ENCODE data around the gene VAV3. TPM values are rescaled to one million over a fixed set of nuclear protein-coding genes. Genes with fewer than 3 reads are reported as not detected.
"Not testable (repeated sequence)": the region's sequence is repeated elsewhere in the genome, so short reads cannot be mapped to it uniquely, and the experiment has no call there.

VAV3 gene
- total and polyA plus RNA-seq, 2 donors: 7.9 to 15.8 TPM

DNA sequence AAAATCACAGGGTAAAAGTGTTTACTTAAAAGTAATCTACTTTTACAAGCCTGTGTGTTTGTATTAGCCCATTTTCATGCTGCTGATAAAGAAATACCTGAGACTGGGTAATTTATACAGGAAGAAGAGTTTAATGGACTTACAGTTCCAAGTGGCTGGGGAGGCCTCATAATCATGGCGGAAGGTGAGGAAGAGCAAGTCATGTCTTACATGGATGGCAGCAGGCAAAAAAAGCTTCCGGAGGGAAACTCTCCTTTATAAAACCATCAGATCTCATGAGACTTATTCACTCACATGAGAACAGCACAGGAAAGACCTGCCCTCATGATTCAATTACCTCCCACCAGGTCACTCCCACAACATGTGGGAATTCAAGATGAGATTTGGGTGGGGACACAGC is 71.6 kb downstream of the VAV3 start:
- not testable (repeated sequence) for H3K4me3 ChIP-seq (ENCODE audit: low read length in 2 of 2); H3K36me3 ChIP-seq (ENCODE audit: control insufficient read depth in 2 of 2, insufficient read depth in 2 of 2, low read length in 1 of 2); H3K27me3 ChIP-seq (ENCODE audit: control insufficient read depth in 2 of 2, insufficient read depth in 1 of 2, low read length in 1 of 2); H3K27ac ChIP-seq (ENCODE audit: low read depth in 1 of 2, low read length in 1 of 2); DNase-seq (ENCODE audit: low read depth in 6 of 9, low spot score in 9 of 9); H3K9me3 ChIP-seq (ENCODE audit: control insufficient read depth in 2 of 2, insufficient read depth in 1 of 2, low read length in 1 of 2)
- peaks cover 5 to 19% of the 10 kb centered on the region in 2 donors for H3K4me1 ChIP-seq (ENCODE audit: control insufficient read depth in 2 of 2, insufficient read depth in 2 of 2, low read length in 2 of 2)
- 98% methylated on average over 2 of the region's 2 CpGs for WGBS

DNA sequence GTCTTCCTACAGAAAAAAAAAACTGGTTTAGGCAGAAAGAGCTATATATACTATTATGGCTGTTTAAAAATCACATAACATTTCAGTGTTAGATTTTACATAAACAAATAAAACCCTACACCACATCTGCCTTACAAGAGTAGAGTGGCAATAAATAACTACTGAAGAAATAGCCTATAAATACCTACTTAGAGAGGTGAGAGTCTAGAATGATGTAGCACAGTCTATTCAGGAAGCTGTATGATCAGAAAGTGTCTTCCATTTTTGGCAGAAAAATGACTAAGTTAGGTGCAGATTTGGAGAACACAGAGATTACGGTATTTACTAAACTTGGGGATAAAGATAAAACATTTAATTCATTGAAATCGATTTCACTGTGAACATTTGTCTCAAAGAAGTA is 75.5 kb downstream of the VAV3 start:
- Histone ChIP-seq H3K4me3 (ENCODE audit: low read length in 2 of 2) (no peak overlapping the region), H3K27ac (ENCODE audit: low read depth in 1 of 2, low read length in 1 of 2) (no peak overlapping the region), H3K36me3 (ENCODE audit: control insufficient read depth in 2 of 2, insufficient read depth in 2 of 2, low read length in 1 of 2) (no peaks in the 10 kb centered on the region), H3K27me3 (ENCODE audit: control insufficient read depth in 2 of 2, insufficient read depth in 1 of 2, low read length in 1 of 2) (no peaks in the 10 kb centered on the region), H3K4me1 (ENCODE audit: control insufficient read depth in 2 of 2, insufficient read depth in 2 of 2, low read length in 2 of 2) (peaks cover 0 to 6% of the 10 kb centered on the region in 2 donors), H3K9me3 (ENCODE audit: control insufficient read depth in 2 of 2, insufficient read depth in 1 of 2, low read length in 1 of 2) (peaks cover 0 to 3% of the 10 kb centered on the region in 2 donors)
- no peak for DNase-seq (ENCODE audit: low read depth in 6 of 9, low spot score in 9 of 9)
- 95% methylated on average over 2 of the region's 2 CpGs for WGBS

DNA sequence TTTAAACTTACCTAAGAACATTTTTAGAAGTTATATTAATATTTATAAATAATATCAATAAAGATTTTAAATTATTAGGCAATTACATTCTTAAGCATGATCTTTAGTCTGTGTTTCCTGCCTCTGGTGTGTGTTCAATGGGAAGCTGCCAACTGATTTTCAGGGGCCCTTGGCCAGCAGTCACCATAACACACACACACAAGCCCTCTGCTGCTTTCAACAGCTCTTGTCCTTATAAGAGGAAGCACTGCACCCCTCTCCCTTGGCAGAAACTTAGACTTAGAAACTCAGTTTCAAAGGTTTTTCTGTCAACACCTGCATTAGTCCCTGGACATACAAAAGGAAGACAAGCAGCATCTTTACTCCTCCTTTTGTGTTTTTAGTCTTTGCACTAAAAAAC is 81.4 kb downstream of the VAV3 start:
- no peak for DNase-seq (ENCODE audit: low read depth in 6 of 9, low spot score in 9 of 9)
- peaks cover 0 to 9% of the 10 kb centered on the region in 2 donors for H3K4me1 ChIP-seq (ENCODE audit: control insufficient read depth in 2 of 2, insufficient read depth in 2 of 2, low read length in 2 of 2)
- no peaks in the 10 kb centered on the region for H3K9me3 ChIP-seq (ENCODE audit: control insufficient read depth in 2 of 2, insufficient read depth in 1 of 2, low read length in 1 of 2)
- no peaks in the 10 kb centered on the region for H3K36me3 ChIP-seq (ENCODE audit: control insufficient read depth in 2 of 2, insufficient read depth in 2 of 2, low read length in 1 of 2)
- H3K27ac ChIP-seq (ENCODE audit: low read depth in 1 of 2, low read length in 1 of 2): no peak overlapping the region
- H3K27me3 ChIP-seq (ENCODE audit: control insufficient read depth in 2 of 2, insufficient read depth in 1 of 2, low read length in 1 of 2): no peaks in the 10 kb centered on the region
- no peak overlapping the region for H3K4me3 ChIP-seq (ENCODE audit: low read length in 2 of 2)

DNA sequence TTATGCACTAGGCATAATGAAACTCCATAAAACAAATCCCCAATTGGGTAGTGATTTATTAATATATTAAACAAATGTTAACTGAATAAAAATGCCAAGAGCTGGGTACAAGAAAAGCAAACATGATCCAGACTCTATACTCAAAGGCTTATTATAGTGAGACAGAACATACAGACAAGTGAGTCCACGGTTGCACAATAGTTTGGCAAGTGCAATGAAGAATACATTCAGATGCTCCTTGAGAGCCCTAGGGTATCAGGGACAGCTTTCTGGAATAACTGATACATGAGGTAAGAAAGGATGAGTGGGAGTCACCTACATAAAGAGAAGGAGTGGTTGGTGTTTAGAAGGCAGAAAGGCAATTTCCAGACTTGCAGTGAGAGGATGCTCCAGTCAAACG is 85.1 kb downstream of the VAV3 start:
- H3K27ac ChIP-seq (ENCODE audit: low read depth in 1 of 2, low read length in 1 of 2): no peak overlapping the region
- DNase-seq (ENCODE audit: low read depth in 6 of 9, low spot score in 9 of 9): no peak
- peaks cover 0 to 5% of the 10 kb centered on the region in 2 donors for H3K4me1 ChIP-seq (ENCODE audit: control insufficient read depth in 2 of 2, insufficient read depth in 2 of 2, low read length in 2 of 2)
- WGBS: 92% methylated on average over 2 of the region's 2 CpGs
- no peaks in the 10 kb centered on the region for H3K27me3 ChIP-seq (ENCODE audit: control insufficient read depth in 2 of 2, insufficient read depth in 1 of 2, low read length in 1 of 2)
- no peaks in the 10 kb centered on the region for H3K36me3 ChIP-seq (ENCODE audit: control insufficient read depth in 2 of 2, insufficient read depth in 2 of 2, low read length in 1 of 2)
- H3K9me3 ChIP-seq (ENCODE audit: control insufficient read depth in 2 of 2, insufficient read depth in 1 of 2, low read length in 1 of 2): no peaks in the 10 kb centered on the region
- H3K4me3 ChIP-seq (ENCODE audit: low read length in 2 of 2): no peak overlapping the region

DNA sequence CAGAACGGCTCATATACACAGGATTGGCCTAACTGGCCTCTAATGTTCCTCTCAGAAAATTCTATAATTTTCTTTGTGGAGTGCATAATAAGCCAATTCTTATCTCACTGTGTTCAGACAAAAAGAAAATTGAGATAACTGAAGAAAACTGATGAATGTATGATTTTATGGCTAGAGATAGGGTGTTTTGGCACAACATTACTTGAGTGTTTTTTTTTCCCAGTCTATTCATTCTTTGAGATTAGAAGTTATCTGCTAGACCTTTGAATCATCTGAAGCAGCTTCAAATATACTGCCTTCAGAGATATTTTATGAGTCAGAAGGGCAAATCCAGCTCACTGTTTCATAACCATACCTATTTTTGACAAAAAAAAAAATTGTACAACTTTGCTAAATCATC is 85.6 kb downstream of the VAV3 start:
- WGBS: 96% methylated on average over 1 of the region's 1 CpG

GRCh38 chr1:107877745-107878144 is 87.2 kb downstream of the VAV3 start:
- Histone ChIP-seq H3K9me3 (ENCODE audit: control insufficient read depth in 2 of 2, insufficient read depth in 1 of 2, low read length in 1 of 2) (no peaks in the 10 kb centered on the region), H3K4me3 (ENCODE audit: low read length in 2 of 2) (no peak overlapping the region), H3K4me1 (ENCODE audit: control insufficient read depth in 2 of 2, insufficient read depth in 2 of 2, low read length in 2 of 2) (no peaks in the 10 kb centered on the region), H3K27ac (ENCODE audit: low read depth in 1 of 2, low read length in 1 of 2) (no peak overlapping the region), H3K27me3 (ENCODE audit: control insufficient read depth in 2 of 2, insufficient read depth in 1 of 2, low read length in 1 of 2) (no peaks in the 10 kb centered on the region), H3K36me3 (ENCODE audit: control insufficient read depth in 2 of 2, insufficient read depth in 2 of 2, low read length in 1 of 2) (no peaks in the 10 kb centered on the region)
- WGBS: 96% methylated on average over 1 of the region's 1 CpG
- no peak for DNase-seq (ENCODE audit: low read depth in 6 of 9, low spot score in 9 of 9)

More for the DNA sequence above, 85.6 kb downstream of the VAV3 start:
- Histone ChIP-seq H3K4me1 (ENCODE audit: control insufficient read depth in 2 of 2, insufficient read depth in 2 of 2, low read length in 2 of 2) (peaks cover 0 to 5% of the 10 kb centered on the region in 2 donors), H3K36me3 (ENCODE audit: control insufficient read depth in 2 of 2, insufficient read depth in 2 of 2, low read length in 1 of 2) (no peaks in the 10 kb centered on the region), H3K9me3 (ENCODE audit: control insufficient read depth in 2 of 2, insufficient read depth in 1 of 2, low read length in 1 of 2) (no peaks in the 10 kb centered on the region), H3K27ac (ENCODE audit: low read depth in 1 of 2, low read length in 1 of 2) (no peak overlapping the region), H3K4me3 (ENCODE audit: low read length in 2 of 2) (no peak overlapping the region), H3K27me3 (ENCODE audit: control insufficient read depth in 2 of 2, insufficient read depth in 1 of 2, low read length in 1 of 2) (no peaks in the 10 kb centered on the region)
- DNase-seq (ENCODE audit: low read depth in 6 of 9, low spot score in 9 of 9): no peak

DNA sequence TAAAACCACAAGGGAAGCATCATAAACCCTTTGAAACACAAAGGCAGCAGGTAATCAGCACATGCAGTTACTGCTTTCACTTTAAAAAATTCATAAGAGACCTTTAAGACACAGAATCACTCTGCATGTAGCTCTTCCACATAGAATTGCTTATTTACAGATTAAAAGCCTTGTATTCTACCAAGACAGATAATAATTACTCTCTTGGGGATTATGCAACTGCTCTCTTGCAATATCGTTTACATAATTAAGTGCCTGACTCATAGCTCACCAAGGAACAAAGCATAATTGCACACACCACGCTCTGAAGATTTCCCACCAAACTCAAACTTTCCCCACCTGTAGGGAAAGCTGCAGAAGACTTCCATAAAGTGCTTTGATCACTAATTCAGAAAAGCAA is 87.9 kb downstream of the VAV3 start:
- Histone ChIP-seq H3K27me3 (ENCODE audit: control insufficient read depth in 2 of 2, insufficient read depth in 1 of 2, low read length in 1 of 2) (no peaks in the 10 kb centered on the region), H3K27ac (ENCODE audit: low read depth in 1 of 2, low read length in 1 of 2) (no peak overlapping the region), H3K36me3 (ENCODE audit: control insufficient read depth in 2 of 2, insufficient read depth in 2 of 2, low read length in 1 of 2) (no peaks in the 10 kb centered on the region), H3K4me1 (ENCODE audit: control insufficient read depth in 2 of 2, insufficient read depth in 2 of 2, low read length in 2 of 2) (no peaks in the 10 kb centered on the region), H3K9me3 (ENCODE audit: control insufficient read depth in 2 of 2, insufficient read depth in 1 of 2, low read length in 1 of 2) (no peaks in the 10 kb centered on the region), H3K4me3 (ENCODE audit: low read length in 2 of 2) (no peak overlapping the region)
- no peak for DNase-seq (ENCODE audit: low read depth in 6 of 9, low spot score in 9 of 9)
- 90% methylated on average over 2 of the region's 2 CpGs for WGBS

DNA sequence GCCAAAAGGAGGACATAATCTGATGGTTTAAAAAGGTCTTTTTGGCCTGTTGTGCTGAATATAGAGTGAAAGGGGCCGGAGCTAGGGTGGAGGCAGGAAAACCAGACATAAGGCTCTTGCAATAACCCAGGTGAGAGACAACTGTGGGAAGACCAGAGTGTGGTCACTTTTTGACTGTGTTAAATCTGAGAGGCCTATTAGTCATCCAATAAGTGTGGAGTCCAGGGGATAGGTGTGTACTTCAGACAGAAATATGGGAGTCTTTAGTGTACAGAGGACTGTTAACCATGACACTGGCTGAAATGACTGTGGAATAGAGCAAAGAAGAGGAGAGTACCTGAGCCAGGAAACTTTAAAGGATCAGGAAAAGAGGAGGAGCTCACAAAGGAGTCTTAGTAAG is 89.3 kb downstream of the VAV3 start:
- DNase-seq (ENCODE audit: low read depth in 6 of 9, low spot score in 9 of 9): no peak
- Histone ChIP-seq H3K36me3 (ENCODE audit: control insufficient read depth in 2 of 2, insufficient read depth in 2 of 2, low read length in 1 of 2) (no peaks in the 10 kb centered on the region), H3K9me3 (ENCODE audit: control insufficient read depth in 2 of 2, insufficient read depth in 1 of 2, low read length in 1 of 2) (no peaks in the 10 kb centered on the region), H3K4me1 (ENCODE audit: control insufficient read depth in 2 of 2, insufficient read depth in 2 of 2, low read length in 2 of 2) (peaks cover 0 to 3% of the 10 kb centered on the region in 2 donors), H3K4me3 (ENCODE audit: low read length in 2 of 2) (no peak overlapping the region), H3K27me3 (ENCODE audit: control insufficient read depth in 2 of 2, insufficient read depth in 1 of 2, low read length in 1 of 2) (no peaks in the 10 kb centered on the region), H3K27ac (ENCODE audit: low read depth in 1 of 2, low read length in 1 of 2) (no peak overlapping the region)
- WGBS: 94% methylated on average over 1 of the region's 1 CpG

DNA sequence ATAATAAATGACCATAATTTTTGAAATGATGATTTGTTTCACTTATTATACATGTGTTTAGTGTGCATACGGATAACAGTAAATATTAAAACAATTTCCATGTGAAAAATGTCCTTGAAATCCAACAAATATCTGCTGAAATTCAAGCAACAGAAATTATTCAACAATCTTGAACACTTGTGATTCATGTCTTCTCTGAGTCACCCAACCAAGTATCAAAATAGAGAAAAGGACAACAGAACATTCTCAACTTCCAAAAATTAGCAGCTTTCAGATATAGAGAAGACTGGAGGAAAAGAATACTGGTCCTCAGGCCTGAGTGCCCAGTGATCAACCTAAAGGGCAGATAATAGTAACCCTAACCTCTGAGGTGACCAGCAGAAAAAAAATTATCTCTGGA is 90.8 kb downstream of the VAV3 start:
- Histone ChIP-seq H3K36me3 (ENCODE audit: control insufficient read depth in 2 of 2, insufficient read depth in 2 of 2, low read length in 1 of 2) (no peaks in the 10 kb centered on the region), H3K4me1 (ENCODE audit: control insufficient read depth in 2 of 2, insufficient read depth in 2 of 2, low read length in 2 of 2) (peaks cover 0 to 3% of the 10 kb centered on the region in 2 donors), H3K4me3 (ENCODE audit: low read length in 2 of 2) (no peak overlapping the region), H3K9me3 (ENCODE audit: control insufficient read depth in 2 of 2, insufficient read depth in 1 of 2, low read length in 1 of 2) (no peaks in the 10 kb centered on the region), H3K27ac (ENCODE audit: low read depth in 1 of 2, low read length in 1 of 2) (no peak overlapping the region), H3K27me3 (ENCODE audit: control insufficient read depth in 2 of 2, insufficient read depth in 1 of 2, low read length in 1 of 2) (no peaks in the 10 kb centered on the region)
- WGBS: 98% methylated on average over 1 of the region's 1 CpG
- no peak for DNase-seq (ENCODE audit: low read depth in 6 of 9, low spot score in 9 of 9)

Data from thymus (tissue), 11 donors.